HG03520 (cell line): Measurements from ENCODE around the gene PTTG1IP.

Source experiments
- ATAC-seq: cut with Tn5 transposase; IDR thresholded peaks from one replicate; pipeline ENCODE4 v1.9.1; 2021; ENCODE audit warnings: mild to moderate bottlenecking, moderate library complexity; ENCODE audit not compliant: unreplicated experiment

Gene PTTG1IP

GRCh38 chr21:44866780-44867179, 6.7 kb downstream of the PTTG1IP start:
- ATAC-seq = no peak

DNA sequence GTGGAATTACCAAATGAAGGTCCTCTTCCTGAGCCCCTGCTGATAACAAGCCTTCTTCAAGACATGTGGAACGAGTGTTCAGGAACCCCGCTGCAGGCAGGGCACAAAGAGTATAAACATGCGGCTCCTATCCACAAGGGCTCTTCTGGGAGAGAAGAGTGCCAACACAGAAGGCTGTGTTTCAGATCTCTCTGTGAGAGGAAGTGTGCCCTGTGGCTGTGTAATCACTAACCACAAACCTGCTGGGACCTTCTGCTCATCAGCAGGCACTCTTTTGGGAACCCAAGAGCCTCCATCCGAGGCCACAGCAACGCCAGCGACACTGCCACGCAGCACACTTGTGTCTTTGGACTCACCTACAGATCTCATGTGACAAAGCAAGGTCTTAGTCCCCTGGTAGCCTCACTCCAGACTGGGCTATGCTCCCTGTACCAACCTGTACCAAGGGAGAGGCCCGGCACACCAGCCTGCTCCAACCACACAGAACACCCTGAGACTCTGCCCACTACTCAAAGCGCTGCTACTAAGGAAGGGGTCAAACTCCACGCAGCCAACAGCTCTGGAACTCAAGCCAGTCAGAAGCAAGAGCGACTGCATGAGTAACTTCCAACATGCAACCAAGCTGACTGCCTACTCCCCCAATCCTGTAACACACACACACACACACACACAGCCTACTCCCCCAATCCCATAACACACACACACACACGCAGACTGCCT, 7.8 kb downstream of the PTTG1IP start:
- no peak for ATAC-seq

- ATAC-seq = no peak
Measured at GRCh38 chr21:44862869-44863685, 10.4 kb downstream of the PTTG1IP start.

DNA sequence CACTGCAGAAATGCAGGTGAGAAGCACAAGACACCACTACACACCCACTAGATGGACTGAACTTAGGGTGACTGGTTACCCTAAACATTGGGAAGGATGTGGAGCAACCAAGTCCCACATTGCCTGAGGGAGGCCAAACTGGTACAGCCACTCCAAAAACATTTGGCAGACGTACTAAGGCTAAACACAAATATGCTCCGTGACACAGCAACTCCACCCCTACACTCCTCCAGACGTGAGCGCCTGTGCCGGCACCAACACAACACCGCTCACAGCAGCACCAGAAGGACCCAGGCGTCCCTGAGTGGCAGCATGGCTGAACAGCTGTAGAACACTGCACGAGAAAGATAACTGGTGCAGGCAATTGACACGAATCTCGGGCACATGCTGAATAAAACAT, 14.7 kb downstream of the PTTG1IP start:
- no peak for ATAC-seq

DNA sequence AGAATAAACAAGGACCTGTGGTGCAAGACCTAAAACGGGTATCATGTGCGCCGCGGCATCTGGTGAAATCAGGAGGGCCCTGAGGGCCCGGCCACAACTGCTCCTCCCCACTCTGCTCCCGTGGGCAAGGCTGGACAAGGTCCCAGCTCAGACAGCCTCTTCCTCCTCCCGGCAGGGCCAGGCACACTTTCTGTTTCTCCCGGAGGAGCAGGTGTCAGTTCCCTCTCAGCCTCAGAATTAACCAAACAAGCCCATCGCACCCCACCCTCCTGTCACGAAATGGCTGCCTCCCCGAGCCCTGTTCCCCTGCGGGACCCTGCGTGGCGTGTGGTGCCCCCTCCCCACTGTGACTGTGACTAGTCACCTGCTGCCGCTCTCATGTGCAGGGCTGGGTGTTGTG, 15.2 kb downstream of the PTTG1IP start:
- ATAC-seq = no peak

GRCh38 chr21:44857127-44857892, 16.2 kb downstream of the PTTG1IP start:
- no peak for ATAC-seq

DNA sequence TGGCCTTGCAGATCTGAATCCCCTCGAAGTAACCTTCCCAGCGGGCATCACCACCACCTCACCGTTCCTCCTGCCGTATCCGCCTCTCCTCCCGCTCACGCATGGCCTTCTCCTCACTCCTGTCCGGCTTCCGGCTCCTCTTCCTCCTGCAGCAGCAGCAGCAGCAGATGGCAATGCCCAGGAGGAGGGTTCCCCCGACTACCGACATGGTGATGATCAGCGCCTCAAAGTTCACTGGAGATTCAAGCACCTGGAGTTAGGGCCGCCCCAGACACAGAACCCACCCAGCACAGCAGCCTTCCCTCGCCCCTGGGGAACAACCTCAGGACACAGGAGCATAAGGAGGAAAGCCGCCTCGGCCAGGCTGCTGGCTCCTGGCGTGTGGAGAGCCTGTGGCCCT, 17.4 kb downstream of the PTTG1IP start:
- no peak for ATAC-seq

- ATAC-seq = no peak
Measured at GRCh38 chr21:44855572-44855971, 17.9 kb downstream of the PTTG1IP start.

DNA sequence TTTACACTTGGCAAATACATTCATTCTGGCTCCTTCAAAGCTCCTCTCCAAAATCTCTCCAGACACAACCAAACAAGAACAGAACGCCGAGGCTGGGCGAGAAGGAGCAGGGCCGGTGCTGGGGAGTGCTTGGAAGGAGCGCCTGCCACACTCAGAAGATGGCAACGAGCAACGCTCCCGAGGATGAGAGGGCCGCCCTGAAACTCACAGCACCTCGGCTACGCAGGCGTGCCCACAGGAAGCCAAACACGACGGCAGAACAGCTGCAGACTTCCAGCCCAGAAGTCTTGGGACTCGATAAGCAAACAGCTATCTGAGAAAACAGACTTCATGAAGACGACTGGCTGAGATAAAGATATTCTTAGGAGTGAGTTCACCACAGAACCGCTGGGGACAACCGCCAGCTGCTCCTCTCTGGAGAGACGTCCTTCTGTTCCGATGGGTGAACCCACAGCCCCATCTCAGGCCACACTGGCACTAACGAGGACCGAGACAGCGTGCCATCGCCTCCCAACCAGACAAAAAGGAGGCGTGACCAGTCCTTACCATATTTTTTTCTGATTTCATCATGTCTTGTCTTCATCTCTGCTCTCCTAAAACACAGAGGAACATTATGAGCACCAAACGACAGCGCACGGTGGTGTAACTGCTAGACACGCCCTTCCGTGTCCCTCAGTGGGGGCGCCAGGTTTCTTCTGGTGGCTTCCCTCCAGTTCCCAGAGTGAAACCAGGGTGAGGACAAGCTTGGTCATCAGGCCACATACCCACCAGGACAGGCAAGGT, 18.6 kb downstream of the PTTG1IP start:
- ATAC-seq = no peak

- no peak for ATAC-seq
Measured at GRCh38 chr21:44854391-44854663, 19.2 kb downstream of the PTTG1IP start.

DNA sequence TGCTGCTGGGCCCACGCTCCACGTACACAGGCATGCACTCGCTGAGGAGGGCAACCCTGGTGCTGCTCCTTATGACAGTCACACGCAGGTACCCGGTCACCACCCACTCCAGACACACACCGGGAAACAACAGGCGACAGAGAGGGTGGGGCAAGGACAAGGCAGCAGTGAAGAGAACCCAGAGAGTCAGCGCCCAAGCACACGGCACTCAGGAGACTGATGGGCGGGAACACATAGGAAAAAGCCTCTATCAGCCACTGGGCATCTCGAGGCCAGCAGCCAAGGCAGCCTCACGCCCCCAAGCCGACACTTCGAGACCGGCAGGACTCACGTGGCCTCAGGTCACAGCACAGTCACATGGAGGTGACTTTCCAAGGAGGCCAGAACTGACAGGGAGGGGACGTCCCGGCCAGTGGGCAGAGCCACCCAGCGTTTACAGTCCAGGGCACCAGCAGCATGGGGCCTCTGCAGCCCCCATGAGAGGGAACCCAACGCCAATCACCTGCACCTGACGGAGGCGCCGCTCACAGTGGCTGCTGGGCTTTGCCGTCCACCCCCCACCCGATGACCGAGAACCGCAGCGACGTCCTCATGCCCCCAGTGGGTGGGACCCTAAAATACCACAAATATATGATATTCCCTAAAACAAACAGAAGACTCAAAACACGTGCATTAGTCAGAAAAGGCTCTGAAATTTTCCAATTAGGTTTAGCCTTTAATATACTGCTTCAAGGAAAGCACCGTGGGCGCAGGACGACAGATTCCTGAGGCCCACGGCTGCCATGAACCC, 19.7 kb downstream of the PTTG1IP start:
- no peak for ATAC-seq

GRCh38 chr21:44850905-44851657, 22.4 kb downstream of the PTTG1IP start:
- ATAC-seq = no peak

GRCh38 chr21:44850208-44850800, 23.2 kb downstream of the PTTG1IP start:
- no peak for ATAC-seq

DNA sequence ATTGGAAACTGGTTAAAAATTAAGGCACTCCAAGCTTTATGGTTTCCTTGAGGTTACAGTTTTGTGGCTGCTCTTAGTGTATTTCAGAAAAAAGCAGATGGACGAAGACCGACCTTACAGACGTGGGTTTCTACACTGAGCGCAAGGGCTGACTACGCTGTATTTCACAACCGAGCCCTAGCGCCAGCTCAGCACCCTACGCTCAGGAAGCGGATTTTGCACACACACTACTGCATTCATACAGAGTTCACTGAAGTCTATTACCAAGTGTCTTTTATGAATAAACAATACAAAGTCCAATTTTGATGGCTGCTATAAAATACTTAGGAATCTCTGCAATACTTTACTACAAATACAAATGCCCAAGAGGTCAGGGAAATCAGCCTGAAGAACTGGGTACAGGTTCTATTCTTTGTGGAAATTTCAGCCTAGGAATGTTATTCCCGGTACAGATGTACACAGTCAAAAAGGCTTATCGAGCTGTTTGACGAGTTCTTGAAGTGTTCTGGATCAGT, 23.8 kb downstream of the PTTG1IP start:
- ATAC-seq = no peak

DNA sequence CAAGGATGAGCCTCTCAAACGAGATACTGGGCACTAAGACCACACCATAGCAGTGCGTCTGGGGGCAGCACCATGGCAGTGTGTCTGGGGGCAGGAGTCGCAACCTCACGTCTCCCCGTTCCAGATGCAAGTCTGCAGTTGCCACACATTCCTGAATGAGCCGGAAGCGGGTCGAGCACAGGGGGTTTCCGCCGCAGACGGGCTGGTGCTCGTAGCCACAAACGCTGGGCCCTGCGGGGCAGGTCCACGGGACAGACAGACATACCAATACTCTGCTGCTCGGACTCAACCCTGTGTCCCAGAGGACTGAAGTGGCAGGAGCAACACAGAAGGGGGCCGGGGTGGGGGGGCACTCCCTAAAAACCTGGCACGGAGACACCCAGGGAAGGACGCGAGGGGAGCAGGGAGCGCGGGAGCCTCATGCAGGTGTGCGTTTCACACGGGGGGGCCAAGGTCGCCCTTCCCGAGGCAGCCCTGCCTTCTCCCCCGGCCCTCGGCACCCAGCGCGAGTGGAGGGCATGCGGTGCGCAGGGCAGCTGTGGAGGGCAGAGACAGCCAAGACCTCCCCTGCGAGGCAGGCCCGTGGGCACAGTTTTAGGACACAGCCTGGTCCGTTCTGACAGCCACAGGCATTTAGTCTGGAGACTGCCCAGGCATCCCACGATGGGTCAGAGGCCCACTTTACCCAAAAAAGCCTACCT, 24.5 kb downstream of the PTTG1IP start:
- no peak for ATAC-seq

GRCh38 chr21:44847261-44848056, 26.0 kb downstream of the PTTG1IP start:
- no peak for ATAC-seq

GRCh38 chr21:44846485-44847260, 26.8 kb downstream of the PTTG1IP start:
- no peak for ATAC-seq
